ENCODE results near the gene MIER3. TPM values are rescaled to one million over a fixed set of nuclear protein-coding genes. Genes with fewer than 3 reads are reported as not detected.

Gene MIER3
- polyA plus RNA-seq, 3 donors: 36.9 to 39.4 (median 37.5) TPM

GRCh38 chr5:56900858-56901578 lies 50.9 kb downstream of the MIER3 start:
- peak in 2 of 3 donors; percentile 13 to 21 for DNase-seq (ENCODE audit: low read depth in 3 of 3, low spot score in 2 of 3)

GRCh38 chr5:56900395-56900794 lies 51.5 kb downstream of the MIER3 start:
- DNase-seq (ENCODE audit: low read depth in 3 of 3, low spot score in 2 of 3): no peak

DNA sequence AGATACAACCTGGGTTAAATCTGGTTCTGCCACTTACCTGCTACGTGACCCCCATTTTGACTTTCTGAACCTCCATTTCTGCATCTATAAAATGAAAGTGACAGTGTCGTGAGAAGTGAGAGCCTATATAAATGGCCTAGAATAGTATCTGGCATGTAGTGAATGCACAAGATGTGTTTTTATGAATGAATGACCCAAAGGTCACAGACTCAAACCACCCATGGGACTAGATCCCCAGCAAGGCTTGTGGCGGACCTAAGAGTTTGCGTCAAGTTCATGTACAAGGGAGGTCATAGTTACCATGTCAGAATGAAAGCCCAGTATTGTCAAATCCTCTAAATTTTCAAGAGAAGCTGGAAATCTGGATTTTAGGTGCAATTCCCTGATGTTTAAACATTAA lies 53.7 kb downstream of the MIER3 start:
- no peak for DNase-seq (ENCODE audit: low read depth in 3 of 3, low spot score in 2 of 3)

GRCh38 chr5:56896763-56897162 lies 55.2 kb downstream of the MIER3 start:
- DNase-seq (ENCODE audit: low read depth in 3 of 3, low spot score in 2 of 3): no peak

DNA sequence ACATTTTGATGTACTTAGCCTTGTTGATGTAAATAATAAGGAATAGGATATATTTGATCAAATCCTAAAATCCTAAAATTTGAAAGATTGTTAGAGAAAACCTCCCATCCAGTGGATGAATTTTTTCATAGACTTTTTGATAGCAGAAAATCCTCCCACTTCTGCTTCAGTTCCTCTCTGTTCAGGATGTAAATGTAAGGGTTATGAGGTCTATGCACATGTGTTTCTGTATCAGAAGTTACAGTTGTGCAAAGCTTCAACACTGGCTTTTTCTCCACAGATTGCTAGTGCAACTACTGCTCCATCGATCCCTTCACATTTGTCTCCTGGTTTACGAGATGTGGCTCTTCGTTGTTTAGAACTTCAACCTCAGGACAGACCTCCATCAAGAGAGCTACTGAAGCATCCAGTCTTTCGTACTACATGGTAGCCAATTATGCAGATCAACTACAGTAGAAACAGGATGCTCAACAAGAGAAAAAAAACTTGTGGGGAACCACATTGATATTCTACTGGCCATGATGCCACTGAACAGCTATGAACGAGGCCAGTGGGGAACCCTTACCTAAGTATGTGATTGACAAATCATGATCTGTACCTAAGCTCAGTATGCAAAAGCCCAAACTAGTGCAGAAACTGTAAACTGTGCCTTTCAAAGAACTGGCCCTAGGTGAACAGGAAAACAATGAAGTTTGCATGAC lies 58.5 kb downstream of the MIER3 start:
- DNase-seq (ENCODE audit: low read depth in 3 of 3, low spot score in 2 of 3): no peak

DNA sequence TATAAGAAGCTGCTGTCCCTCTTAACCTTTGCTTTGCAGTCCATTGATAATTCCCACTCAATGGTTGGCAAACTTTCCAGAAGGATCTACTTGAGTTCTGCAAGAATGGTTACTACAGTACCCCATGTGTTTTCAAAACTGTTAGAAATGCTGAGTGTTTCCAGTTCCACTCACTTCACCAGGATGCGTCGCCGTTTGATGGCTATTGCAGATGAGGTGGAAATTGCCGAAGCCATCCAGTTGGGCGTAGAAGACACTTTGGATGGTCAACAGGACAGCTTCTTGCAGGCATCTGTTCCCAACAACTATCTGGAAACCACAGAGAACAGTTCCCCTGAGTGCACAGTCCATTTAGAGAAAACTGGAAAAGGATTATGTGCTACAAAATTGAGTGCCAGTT lies 70.4 kb downstream of the MIER3 start:
- no peak for DNase-seq (ENCODE audit: low read depth in 3 of 3, low spot score in 2 of 3)

- no peak for DNase-seq (ENCODE audit: low read depth in 3 of 3, low spot score in 2 of 3)
Measured at GRCh38 chr5:56876327-56876726, 75.6 kb downstream of the MIER3 start.

- DNase-seq (ENCODE audit: low read depth in 3 of 3, low spot score in 2 of 3): no peak
Measured at GRCh38 chr5:56873056-56873455, 78.9 kb downstream of the MIER3 start.

GRCh38 chr5:56871777-56872176 lies 80.1 kb downstream of the MIER3 start:
- DNase-seq (ENCODE audit: low read depth in 3 of 3, low spot score in 2 of 3): no peak

Other genes with a start within 250 kb of the MIER3 start
- gene MAP3K1, start 136.6 kb downstream of the MIER3 start, polyA plus RNA-seq (ENCODE audit: insufficient read length in 3 of 3): 10 to 100 TPM; 86.0 to 96.3 (median 86.8) TPM
- 10 to 100 TPM in 2 of 3 donors, 1 to 10 TPM in 1; 6.7 to 19.0 (median 10.9) TPM for gene SETD9, start 42.5 kb downstream of the MIER3 start, polyA plus RNA-seq (ENCODE audit: insufficient read length in 3 of 3)
- gene GPBP1, start 221.9 kb upstream of the MIER3 start, polyA plus RNA-seq (ENCODE audit: insufficient read length in 3 of 3): 100 to 1,000 TPM; 144 to 160 (median 156) TPM

All from right renal cortex interstitium (tissue), 3 donors.